Ovary (tissue), 9 donors: ENCODE data around the gene SLC22A13. TPM values are rescaled to one million over a fixed set of nuclear protein-coding genes. Genes with fewer than 3 reads are reported as not detected.

ENCODE experiments used
- DNase-seq, 5 donors: peaks; one replicate each; pipeline ENCODE4 v3.0.0-alpha.2; 2019 to 2020
- H3K27ac ChIP-seq, 2 donors: fragments of 200-600 bp; one replicate each; pipeline versions ENCODE4 v1.5.1 to v1.8.0; 2019 to 2022
- H3K27me3 ChIP-seq: fragments of 200-600 bp; one replicate; pipeline ENCODE4 v1.8.0; 2022
- H3K36me3 ChIP-seq: fragments of 200-600 bp; sonication (generic); one replicate; pipeline ENCODE4 v1.5.1; 2019
- H3K4me1 ChIP-seq: one replicate; pipeline ENCODE4 v1.8.1; 2013; ENCODE audit warnings: mild to moderate bottlenecking, moderate library complexity; ENCODE audit not compliant: insufficient read depth
- H3K4me3 ChIP-seq: fragments of 200-600 bp; sonication (generic); one replicate; pipeline ENCODE4 v1.5.1; 2017
- H3K9me3 ChIP-seq, 2 donors: fragments of 200-600 bp in 1 of 2; sonication (generic) in 1 of 2; one replicate each; pipeline versions ENCODE4 v1.5.1 to v1.8.1; 2013 to 2019; ENCODE audit warnings: mild to moderate bottlenecking in 1 of 2, moderate library complexity in 1 of 2
- EP300 ChIP-seq: sonication (generic); formaldehyde crosslinking; IDR thresholded peaks from one replicate; pipeline ENCODE4 v1.6.1; 2017; ENCODE audit warnings: antibody characterized with exemption
- POLR2A ChIP-seq: fragments of 450-650 bp; IDR thresholded peaks from one replicate; pipeline ENCODE4 v1.6.1; 2017; ENCODE audit warnings: antibody characterized with exemption, mild to moderate bottlenecking, moderate library complexity
- WGBS, 3 donors: extraction: QIAGEN DNeasy Blood & Tissue Kit in 1 of 3; methylation state at CpG; one replicate each; pipeline versions ENCODE4 v1.1.5 to v1.1.7; 2013 to 2017; 5-methylcytosine and 5-hydroxymethylcytosine counted together
- intact Hi-C, 4 donors: fragments of 100-400 bp; cut with DNase I; formaldehyde crosslinking; loops; one replicate each; pipeline versions ENCODE4 v1.11.0 to v1.15.1; 2022 to 2023
- polyA plus RNA-seq, 2 donors: library from polyadenylated mRNA; stranded (reverse); fragments of 200-250 nt in 1 of 2; fragments of 350-450 nt in 1 of 2; fragmentation: Illumina TruSeq in 1 of 2; extraction: RNeasy Lipid Tissue Mini Kit (QIAGEN cat#74804) in 1 of 2; gene quantifications; one replicate each; pipeline ENCODE4 v1.2.3, GENCODE V29; 2013 to 2014
- total RNA-seq, 7 donors: library from RNA; depleted of rRNA in 2 of 7; stranded (reverse); fragments of >200 nt in 2 of 7; fragmentation: NEBNext Ultra II Directional in 3 of 7; extraction: Animal tissue kit (Norgen Biotek cat#: 25700) in 3 of 7; gene quantifications; one replicate each; pipeline versions ENCODE4 v1.1.0 to v1.2.4, GENCODE V29; 2016 to 2023
- TF ChIP-seq, protein P1 (sequence below), 3 donors: fragments of 450-650 bp in 2 of 3; fragments of 200-600 bp in 1 of 3; IDR thresholded peaks; one replicate each; pipeline versions ENCODE4 v1.5.1 to v1.8.0; 2016 to 2022; ENCODE audit warnings: antibody characterized with exemption in 3 of 3, mild to moderate bottlenecking in 1 of 3
- donor health status: DM: no; HTN: no; CAD: no; lungs with moderate emphysema.
- donor health status: DM: no; HTN: no; CAD: no.
- donor health status: Bipolar disorder and iron deficiency.
- donor health status: DM: yes; HTN: yes; CAD: no.
- donor health status: DM: no; HTN: no; CAD: no.
- donor health status: DM: yes; HTN: yes; CAD: no.

Gene SLC22A13
- total and polyA plus RNA-seq, 9 donors: 0.12 to 0.46 (median 0.18) TPM; not detected in 4

DNA sequence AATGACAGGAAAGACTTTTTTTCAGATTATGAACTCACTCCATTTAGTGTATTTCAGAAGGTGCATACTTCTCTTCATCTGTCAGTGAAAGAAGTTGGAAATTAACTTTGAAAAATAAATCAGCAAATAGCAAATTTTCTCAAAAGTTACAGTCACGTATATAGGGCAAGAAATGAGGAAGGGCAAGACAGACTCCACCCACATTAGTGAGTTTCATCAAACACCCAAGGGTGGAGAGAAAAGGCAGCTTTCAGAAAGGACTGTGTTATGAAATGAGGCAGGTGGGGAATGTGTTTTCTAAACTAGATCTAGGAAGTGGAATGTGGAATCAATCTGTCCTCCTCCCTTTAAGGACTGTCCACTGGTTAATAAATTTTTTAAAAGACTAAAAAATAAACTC is 2.9 kb downstream of the SLC22A13 start:
- no peaks in the 10 kb centered on the region for H3K27me3 ChIP-seq
- H3K36me3 ChIP-seq: no peaks in the 10 kb centered on the region
- no peaks in the 10 kb centered on the region for H3K9me3 ChIP-seq
- no peak for DNase-seq
- no peak overlapping the region for H3K4me3 ChIP-seq
- H3K27ac ChIP-seq: no peak overlapping the region
- no peaks in the 10 kb centered on the region for H3K4me1 ChIP-seq
- intact Hi-C loops: no loop called here
- WGBS, 3 donors: 45 to 64% (median 60%) methylated on average over 1 of the region's 1 CpG
- TF ChIP-seq, protein P1, sequence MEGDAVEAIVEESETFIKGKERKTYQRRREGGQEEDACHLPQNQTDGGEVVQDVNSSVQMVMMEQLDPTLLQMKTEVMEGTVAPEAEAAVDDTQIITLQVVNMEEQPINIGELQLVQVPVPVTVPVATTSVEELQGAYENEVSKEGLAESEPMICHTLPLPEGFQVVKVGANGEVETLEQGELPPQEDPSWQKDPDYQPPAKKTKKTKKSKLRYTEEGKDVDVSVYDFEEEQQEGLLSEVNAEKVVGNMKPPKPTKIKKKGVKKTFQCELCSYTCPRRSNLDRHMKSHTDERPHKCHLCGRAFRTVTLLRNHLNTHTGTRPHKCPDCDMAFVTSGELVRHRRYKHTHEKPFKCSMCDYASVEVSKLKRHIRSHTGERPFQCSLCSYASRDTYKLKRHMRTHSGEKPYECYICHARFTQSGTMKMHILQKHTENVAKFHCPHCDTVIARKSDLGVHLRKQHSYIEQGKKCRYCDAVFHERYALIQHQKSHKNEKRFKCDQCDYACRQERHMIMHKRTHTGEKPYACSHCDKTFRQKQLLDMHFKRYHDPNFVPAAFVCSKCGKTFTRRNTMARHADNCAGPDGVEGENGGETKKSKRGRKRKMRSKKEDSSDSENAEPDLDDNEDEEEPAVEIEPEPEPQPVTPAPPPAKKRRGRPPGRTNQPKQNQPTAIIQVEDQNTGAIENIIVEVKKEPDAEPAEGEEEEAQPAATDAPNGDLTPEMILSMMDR (IDR thresholded peaks at IDR 0.05): no peak
- TF ChIP-seq EP300 (no peak), POLR2A (no peak)

- Histone ChIP-seq H3K27me3 (no peaks in the 10 kb centered on the region), H3K36me3 (no peaks in the 10 kb centered on the region), H3K4me1 (no peaks in the 10 kb centered on the region), H3K27ac (no peak overlapping the region), H3K4me3 (no peak overlapping the region), H3K9me3 (no peaks in the 10 kb centered on the region)
- DNase-seq: no peak
- WGBS, 3 donors: 77 to 84% (median 79%) methylated on average over 3 of the region's 3 CpGs
- intact Hi-C loops: no loop called here
- TF ChIP-seq, protein P1 (IDR thresholded peaks at IDR 0.05): no peak
- TF ChIP-seq EP300 (no peak), POLR2A (no peak)
Measured at GRCh38 chr3:38270606-38271005, 5.0 kb downstream of the SLC22A13 start.

GRCh38 chr3:38271553-38271952 is 5.9 kb downstream of the SLC22A13 start:
- Histone ChIP-seq H3K36me3 (no peaks in the 10 kb centered on the region), H3K4me3 (no peak overlapping the region), H3K9me3 (no peaks in the 10 kb centered on the region), H3K4me1 (no peaks in the 10 kb centered on the region), H3K27me3 (no peaks in the 10 kb centered on the region), H3K27ac (no peak overlapping the region)
- WGBS, 3 donors: 88 to 90% (median 90%) methylated on average over 5 of the region's 5 CpGs
- no peak for TF ChIP-seq EP300
- no peak for TF ChIP-seq POLR2A
- TF ChIP-seq, protein P1 (IDR thresholded peaks at IDR 0.05): no peak
- intact Hi-C loops: no loop called here
- DNase-seq: no peak

DNA sequence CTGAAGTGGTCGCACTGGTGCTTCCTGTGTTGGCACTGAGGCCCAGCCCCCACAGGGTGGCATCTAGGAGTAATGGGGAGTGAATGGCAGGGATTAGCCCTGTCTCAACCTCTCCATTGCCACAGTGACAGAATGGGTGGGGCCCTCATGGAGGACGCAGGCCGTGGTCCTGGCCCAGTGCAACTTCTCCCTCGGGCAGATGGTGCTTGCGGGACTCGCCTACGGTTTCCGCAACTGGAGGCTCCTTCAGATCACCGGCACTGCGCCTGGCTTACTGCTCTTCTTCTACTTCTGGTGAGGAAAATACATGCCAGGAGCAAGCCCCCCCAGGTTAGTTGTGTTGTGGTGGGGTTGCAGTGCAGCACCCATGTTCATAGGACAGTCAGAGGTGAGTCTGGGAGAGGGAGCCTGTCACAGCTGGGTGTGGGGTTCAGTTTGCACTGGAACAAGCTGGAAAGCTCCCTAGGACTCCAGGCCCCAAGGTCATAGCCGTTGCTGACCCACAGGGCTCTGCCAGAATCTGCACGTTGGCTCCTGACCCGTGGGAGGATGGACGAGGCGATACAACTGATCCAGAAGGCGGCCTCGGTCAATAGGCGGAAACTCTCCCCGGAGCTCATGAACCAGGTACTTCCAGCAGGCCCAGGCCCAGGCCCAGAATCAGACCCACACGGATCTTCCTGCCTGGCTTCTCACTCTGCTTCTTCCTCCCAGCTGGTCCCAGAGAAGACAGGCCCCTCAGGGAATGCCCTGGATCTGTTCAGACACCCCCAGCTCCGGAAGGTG is 9.4 kb downstream of the SLC22A13 start:
- Histone ChIP-seq H3K27ac (no peak overlapping the region), H3K4me1 (no peaks in the 10 kb centered on the region), H3K36me3 (no peaks in the 10 kb centered on the region), H3K4me3 (no peak overlapping the region), H3K27me3 (no peaks in the 10 kb centered on the region), H3K9me3 (no peaks in the 10 kb centered on the region)
- intact Hi-C loops: no loop called here
- TF ChIP-seq, protein P1 (IDR thresholded peaks at IDR 0.05): no peak
- no peak for TF ChIP-seq POLR2A
- no peak for TF ChIP-seq EP300
- no peak for DNase-seq
- WGBS, 3 donors: 89 to 93% (median 90%) methylated on average over 21 of the region's 21 CpGs
